Measurements from ENCODE around the gene MAML3. TPM values are rescaled to one million over a fixed set of nuclear protein-coding genes. Genes with fewer than 3 reads are reported as not detected.

Gene MAML3
- total RNA-seq, 6 donors from 2014 or later, result 9.6 to 31.4 (median 14.5) TPM

DNA sequence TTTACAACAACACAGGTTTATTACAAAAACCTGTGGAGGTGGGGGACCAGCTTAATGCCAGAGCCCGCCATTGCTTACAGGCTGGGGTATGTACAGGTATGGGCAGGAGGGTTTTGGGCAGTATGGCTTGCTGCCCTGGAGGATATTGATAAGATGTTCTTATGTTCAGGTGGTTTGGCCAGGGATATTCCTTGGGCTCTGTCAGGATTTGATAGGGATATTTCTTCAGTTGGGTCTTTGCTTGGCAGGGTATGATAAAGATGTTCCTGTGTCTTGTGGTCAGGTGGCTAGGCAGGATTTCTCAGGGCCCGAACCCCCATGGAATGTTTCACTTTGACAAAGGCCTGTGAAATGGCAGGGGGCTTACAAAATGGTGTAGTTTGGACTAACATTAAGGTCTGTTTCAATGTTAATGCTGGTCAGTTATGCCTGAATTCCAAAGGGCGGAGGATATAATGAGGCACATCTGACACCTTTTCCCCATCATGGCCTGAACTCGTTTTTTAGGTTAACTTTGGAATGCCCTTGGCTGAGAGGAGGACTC lies 485.3 kb downstream of the MAML3 start:
- 82 to 87% methylated on average over 4 of the region's 4 CpGs for WGBS, 2 donors
- ATAC-seq (ENCODE audit: low FRiP score in 2 of 2) (no peak), DNase-seq (no peak)
- Histone ChIP-seq H3K9me3 (no peaks in the 10 kb centered on the region), H3K4me3 (no peak overlapping the region), H3K27me3 (no peaks in the 10 kb centered on the region), H3K27ac (no peak overlapping the region), H3K4me1 (peaks cover 19 to 36% (median 30%) of the 10 kb centered on the region in 4 donors), H3K36me3 (peaks cover 0 to 10% (median 3%) of the 10 kb centered on the region in 4 donors)
- TF ChIP-seq POLR2A (IDR thresholded peaks at IDR 0.05) (no peak), EP300 (IDR thresholded peaks at IDR 0.05) (no peak), CTCF (IDR thresholded peaks at IDR 0.05) (no peak), POLR2AphosphoS5 (IDR thresholded peaks at IDR 0.05) (no peak)

GRCh38 chr4:139668036-139668435 lies 485.9 kb downstream of the MAML3 start:
- WGBS, 2 donors, result 77 to 79% methylated on average over 2 of the region's 2 CpGs
- TF ChIP-seq POLR2AphosphoS5 (IDR thresholded peaks at IDR 0.05) (no peak), POLR2A (IDR thresholded peaks at IDR 0.05) (no peak), EP300 (IDR thresholded peaks at IDR 0.05) (no peak), CTCF (IDR thresholded peaks at IDR 0.05) (no peak)
- Histone ChIP-seq H3K27me3 (no peaks in the 10 kb centered on the region), H3K36me3 (peaks cover 0 to 5% (median 3%) of the 10 kb centered on the region in 4 donors), H3K27ac (no peak overlapping the region), H3K4me3 (no peak overlapping the region), H3K4me1 (peaks cover 19 to 36% (median 30%) of the 10 kb centered on the region in 4 donors), H3K9me3 (no peaks in the 10 kb centered on the region)
- DNase-seq (no peak), ATAC-seq (ENCODE audit: low FRiP score in 2 of 2) (no peak)

Other genes starting within 250 kb of the MAML3 start
- gene SCOC, start 219.5 kb upstream of the MAML3 start, total RNA-seq, result 10 to 100 TPM in 5 of 6 donors, 1 to 10 TPM in 1; 2.8 to 55.2 (median 33.2) TPM

All from upper lobe of left lung (tissue), 6 donors.